Ishikawa (cell line): Measurements from ENCODE around the gene CDH2.

Source experiments
- CEBPB ChIP-seq: IDR thresholded peaks from 2 replicates; pipeline ENCODE4 v1.6.1; 2012
- MAX ChIP-seq: IDR thresholded peaks from 2 replicates; pipeline ENCODE4 v1.6.1; 2012
- REST ChIP-seq: IDR thresholded peaks from 2 replicates; pipeline ENCODE4 v1.6.1; 2012; ENCODE audit warnings: low read depth, mild to moderate bottlenecking
- TAF1 ChIP-seq: IDR thresholded peaks from 2 replicates; pipeline ENCODE4 v1.6.1; 2012; ENCODE audit warnings: low read depth, mild to moderate bottlenecking
- TEAD4 ChIP-seq: IDR thresholded peaks from 2 replicates; pipeline ENCODE4 v1.6.1; 2012
- YY1 ChIP-seq: IDR thresholded peaks from 2 replicates; pipeline ENCODE4 v1.6.1; 2012; ENCODE audit warnings: low read depth

GRCh38 chr18:28127763-28128658 lies 48.9 kb downstream of the CDH2 start:
- TF ChIP-seq YY1 (no peak), TEAD4 (no peak), CEBPB (no peak), MAX (no peak), TAF1 (no peak), REST (no peak)
